Activated effector memory CD4-positive, alpha-beta T cell treated with Interleukin-2 at 50 U/mL for 16 hours (primary cell): ENCODE results near the gene ZBTB7B.

Source experiments
- DNase-seq: peaks from one replicate; pipeline ENCODE4 v3.0.0-alpha.2; 2020

ZBTB7B gene

GRCh38 chr1:155005076-155006011, 2.7 kb downstream of the ZBTB7B start:
- DNase-seq, result no peak

GRCh38 chr1:155006601-155007101, 4.0 kb downstream of the ZBTB7B start:
- DNase-seq, result no peak

- DNase-seq, result no peak
Measured at GRCh38 chr1:155007251-155007828, 4.7 kb downstream of the ZBTB7B start.

- no peak for DNase-seq
Measured at GRCh38 chr1:155008015-155008941, 5.7 kb downstream of the ZBTB7B start.

GRCh38 chr1:155009221-155009711, 6.7 kb downstream of the ZBTB7B start:
- DNase-seq, result no peak

GRCh38 chr1:155009742-155010141, 7.1 kb downstream of the ZBTB7B start:
- DNase-seq, result no peak

- no peak for DNase-seq
Measured at GRCh38 chr1:155010211-155010918, 7.8 kb downstream of the ZBTB7B start.

GRCh38 chr1:155011004-155011416, 8.4 kb downstream of the ZBTB7B start:
- no peak for DNase-seq

- no peak for DNase-seq
Measured at GRCh38 chr1:155011437-155012025, 8.9 kb downstream of the ZBTB7B start.

GRCh38 chr1:155012026-155012546, 9.5 kb downstream of the ZBTB7B start:
- DNase-seq, result no peak

- no peak for DNase-seq
Measured at GRCh38 chr1:155012776-155013602, 10.4 kb downstream of the ZBTB7B start.

GRCh38 chr1:155013632-155014031, 11.0 kb downstream of the ZBTB7B start:
- peak; percentile 48 for DNase-seq

- DNase-seq, result no peak
Measured at GRCh38 chr1:155014709-155015508, 12.3 kb downstream of the ZBTB7B start.

GRCh38 chr1:155015527-155016230, 13.1 kb downstream of the ZBTB7B start:
- DNase-seq, result no peak

GRCh38 chr1:155016231-155016831, 13.7 kb downstream of the ZBTB7B start:
- no peak for DNase-seq

GRCh38 chr1:155017041-155017945, 14.7 kb downstream of the ZBTB7B start:
- peak; percentile 83 for DNase-seq

GRCh38 chr1:155017946-155018316, 15.3 kb downstream of the ZBTB7B start:
- no peak for DNase-seq
